Astrocyte (in vitro differentiated cells and primary cell): ENCODE data around the gene C1QA. TPM values are rescaled to one million over a fixed set of nuclear protein-coding genes. Genes with fewer than 3 reads are reported as not detected.

ENCODE experiments used
- DNase-seq: peaks from one replicate; pipeline ENCODE4 v3.0.0-alpha.2; 2010; ENCODE audit warnings: low read depth
- FAIRE-seq: peaks from 2 replicates; lab custom pipeline; 2011; peaks lifted over from hg19 to GRCh38; lab: Jason Lieb, UNC
- H2AFZ ChIP-seq: 2 replicates; pipeline ENCODE4 v1.6.0; 2012; ENCODE audit warnings: low read depth, low read length, inconsistent platforms
- H3K27ac ChIP-seq: 2 replicates; pipeline ENCODE4 v1.5.1; 2011; ENCODE audit warnings: low read depth, low read length, inconsistent platforms
- H3K27me3 ChIP-seq: 2 replicates; pipeline ENCODE4 v1.6.0; 2011; ENCODE audit warnings: low read length, inconsistent platforms; ENCODE audit not compliant: insufficient read depth
- H3K36me3 ChIP-seq: 2 replicates; pipeline ENCODE4 v1.5.1; 2011; ENCODE audit warnings: low read length, inconsistent platforms; ENCODE audit not compliant: insufficient read depth
- H3K4me1 ChIP-seq: 2 replicates; pipeline ENCODE4 v1.5.1; 2011; ENCODE audit warnings: low read length, inconsistent platforms; ENCODE audit not compliant: insufficient read depth
- H3K4me2 ChIP-seq: 2 replicates; pipeline ENCODE4 v1.6.0; 2012; ENCODE audit warnings: low read length, inconsistent platforms
- H3K4me3 ChIP-seq: 2 replicates; pipeline ENCODE4 v1.5.1; 2011; ENCODE audit warnings: low read depth, mild to moderate bottlenecking, low read length, inconsistent platforms; ENCODE audit not compliant: insufficient read depth
- H3K79me2 ChIP-seq: 2 replicates; pipeline ENCODE4 v1.6.0; 2012; ENCODE audit warnings: mild to moderate bottlenecking, low read length, inconsistent platforms; ENCODE audit not compliant: insufficient read depth
- H3K9ac ChIP-seq: 2 replicates; pipeline ENCODE4 v1.6.0; 2012; ENCODE audit warnings: mild to moderate bottlenecking, low read length, inconsistent platforms
- H3K9me3 ChIP-seq: 2 replicates; pipeline ENCODE4 v1.5.1; 2012; ENCODE audit warnings: low read depth, mild to moderate bottlenecking, low read length, inconsistent platforms; ENCODE audit not compliant: insufficient read depth
- H4K20me1 ChIP-seq: 2 replicates; pipeline ENCODE4 v1.6.0; 2012; ENCODE audit warnings: low read length, inconsistent platforms; ENCODE audit not compliant: insufficient read depth
- H3K27ac Mint-ChIP-seq: one replicate; pipeline ENCODE4 v1.8.0; 2021; ENCODE audit warnings: mild to moderate bottlenecking, mixed read lengths; ENCODE audit not compliant: unreplicated experiment
- H3K27me3 Mint-ChIP-seq: one replicate; pipeline ENCODE4 v1.8.0; 2021; ENCODE audit warnings: low read depth, mixed read lengths; ENCODE audit not compliant: unreplicated experiment
- H3K36me3 Mint-ChIP-seq: one replicate; pipeline ENCODE4 v1.8.0; 2021; ENCODE audit warnings: low read depth, mixed read lengths; ENCODE audit not compliant: unreplicated experiment
- H3K4me1 Mint-ChIP-seq: one replicate; pipeline ENCODE4 v1.8.0; 2021; ENCODE audit warnings: low read depth, mixed read lengths; ENCODE audit not compliant: unreplicated experiment
- H3K4me3 Mint-ChIP-seq: one replicate; pipeline ENCODE4 v1.8.0; 2021; ENCODE audit warnings: mild to moderate bottlenecking, moderate library complexity, mixed read lengths; ENCODE audit not compliant: unreplicated experiment
- H3K9me3 Mint-ChIP-seq: one replicate; pipeline ENCODE4 v1.8.0; 2021; ENCODE audit warnings: mild to moderate bottlenecking, mixed read lengths; ENCODE audit not compliant: unreplicated experiment
- EZH2 ChIP-seq: IDR thresholded peaks from 2 replicates; pipeline ENCODE4 v1.6.1; 2012; ENCODE audit warnings: mild to moderate bottlenecking, low read length, inconsistent platforms; ENCODE audit not compliant: insufficient read depth
- total RNA-seq: library from RNA; stranded (reverse); gene quantifications from 2 replicates; pipeline ENCODE4 v1.2.1, GENCODE V29; 2021
- TF ChIP-seq, protein P1 (sequence below): IDR thresholded peaks from 2 replicates; pipeline ENCODE4 v1.5.1; 2011; ENCODE audit warnings: low read depth, mild to moderate bottlenecking, inconsistent platforms, low read length, moderate library complexity; ENCODE audit not compliant: insufficient read depth

The C1QA gene
- total RNA-seq, 1 donor from 2014 or later = not detected

- no peaks in the 10 kb centered on the region for H3K79me2 ChIP-seq
- H3K9me3 ChIP-seq = no peaks in the 10 kb centered on the region
- H3K4me2 ChIP-seq = no peak overlapping the region
- H3K9ac ChIP-seq = no peak overlapping the region
- H3K4me1 ChIP-seq = no peaks in the 10 kb centered on the region
- H3K27me3 ChIP-seq = peaks cover 58% of the 10 kb centered on the region
- FAIRE-seq (no peak), DNase-seq (no peak)
- no peaks in the 10 kb centered on the region for H3K36me3 ChIP-seq
- no peaks in the 10 kb centered on the region for H3K4me1 Mint-ChIP-seq
- H3K27ac Mint-ChIP-seq = no peak overlapping the region
- TF ChIP-seq, protein P1, sequence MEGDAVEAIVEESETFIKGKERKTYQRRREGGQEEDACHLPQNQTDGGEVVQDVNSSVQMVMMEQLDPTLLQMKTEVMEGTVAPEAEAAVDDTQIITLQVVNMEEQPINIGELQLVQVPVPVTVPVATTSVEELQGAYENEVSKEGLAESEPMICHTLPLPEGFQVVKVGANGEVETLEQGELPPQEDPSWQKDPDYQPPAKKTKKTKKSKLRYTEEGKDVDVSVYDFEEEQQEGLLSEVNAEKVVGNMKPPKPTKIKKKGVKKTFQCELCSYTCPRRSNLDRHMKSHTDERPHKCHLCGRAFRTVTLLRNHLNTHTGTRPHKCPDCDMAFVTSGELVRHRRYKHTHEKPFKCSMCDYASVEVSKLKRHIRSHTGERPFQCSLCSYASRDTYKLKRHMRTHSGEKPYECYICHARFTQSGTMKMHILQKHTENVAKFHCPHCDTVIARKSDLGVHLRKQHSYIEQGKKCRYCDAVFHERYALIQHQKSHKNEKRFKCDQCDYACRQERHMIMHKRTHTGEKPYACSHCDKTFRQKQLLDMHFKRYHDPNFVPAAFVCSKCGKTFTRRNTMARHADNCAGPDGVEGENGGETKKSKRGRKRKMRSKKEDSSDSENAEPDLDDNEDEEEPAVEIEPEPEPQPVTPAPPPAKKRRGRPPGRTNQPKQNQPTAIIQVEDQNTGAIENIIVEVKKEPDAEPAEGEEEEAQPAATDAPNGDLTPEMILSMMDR = no peak
- no peak for TF ChIP-seq EZH2
- no peaks in the 10 kb centered on the region for H3K36me3 Mint-ChIP-seq
- H3K27me3 Mint-ChIP-seq = peaks cover 71% of the 10 kb centered on the region
- H3K4me3 ChIP-seq = no peak overlapping the region
- no peak overlapping the region for H3K4me3 Mint-ChIP-seq
- no peaks in the 10 kb centered on the region for H3K9me3 Mint-ChIP-seq
- no peak overlapping the region for H3K27ac ChIP-seq
- H2AFZ ChIP-seq = no peak overlapping the region
- H4K20me1 ChIP-seq = no peaks in the 10 kb centered on the region
Measured at GRCh38 chr1:22619252-22619651, 17.2 kb upstream of the C1QA start.

DNA sequence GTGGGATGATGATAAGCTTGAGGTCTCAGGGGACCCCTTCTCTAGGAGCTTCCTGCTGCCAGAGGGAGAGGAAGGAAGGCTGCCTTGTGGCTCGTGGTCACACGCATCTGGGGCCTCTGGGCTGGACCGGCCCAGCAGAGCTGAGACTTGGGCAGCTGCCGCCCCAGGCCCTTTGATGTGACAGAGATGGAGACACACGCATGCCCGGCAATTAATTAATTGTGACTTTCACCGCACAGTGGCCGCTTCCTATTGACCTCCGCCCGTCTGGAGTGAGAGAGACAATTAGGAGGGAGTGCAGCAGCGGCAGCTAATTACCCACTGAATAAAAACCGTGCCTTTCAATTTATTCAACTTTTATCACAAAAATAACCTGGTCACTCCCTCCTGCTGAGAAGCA is 16.6 kb upstream of the C1QA start:
- no peak for DNase-seq
- Histone ChIP-seq H3K9ac (no peak overlapping the region), H2AFZ (no peak overlapping the region), H3K4me1 (no peaks in the 10 kb centered on the region), H3K36me3 (no peaks in the 10 kb centered on the region), H3K4me3 (no peak overlapping the region), H3K27me3 (peaks cover 57% of the 10 kb centered on the region), H3K79me2 (no peaks in the 10 kb centered on the region), H4K20me1 (no peaks in the 10 kb centered on the region), H3K9me3 (no peaks in the 10 kb centered on the region), H3K4me2 (no peak overlapping the region), H3K27ac (no peak overlapping the region)
- Mint-ChIP-seq H3K4me1 (no peaks in the 10 kb centered on the region), H3K9me3 (no peaks in the 10 kb centered on the region), H3K27me3 (peaks cover 71% of the 10 kb centered on the region), H3K27ac (no peak overlapping the region), H3K36me3 (no peaks in the 10 kb centered on the region), H3K4me3 (no peak overlapping the region)
- FAIRE-seq = no peak
- TF ChIP-seq, protein P1 = no peak
- TF ChIP-seq EZH2 = no peak

DNA sequence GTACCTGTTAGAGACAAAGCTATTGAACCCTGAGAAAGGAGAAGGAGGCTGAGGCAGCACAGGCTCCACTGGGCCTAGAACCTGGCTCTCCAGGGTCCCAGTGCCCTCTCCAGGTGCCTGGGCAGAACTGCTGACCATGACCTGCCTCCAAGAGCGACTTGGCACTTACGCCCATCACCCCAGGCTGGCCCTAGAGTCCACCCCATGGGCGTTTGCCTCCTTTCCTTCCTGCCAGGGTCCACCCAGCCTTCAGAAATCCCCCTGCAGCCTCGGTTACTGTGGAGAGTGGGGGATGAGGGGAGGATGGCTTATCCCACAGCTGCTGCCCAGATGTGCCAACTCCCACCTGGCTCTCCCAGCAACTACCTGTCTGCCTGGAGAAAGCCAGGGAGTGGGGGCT is 14.7 kb upstream of the C1QA start:
- FAIRE-seq (no peak), DNase-seq (no peak)
- no peak overlapping the region for H2AFZ ChIP-seq
- no peaks in the 10 kb centered on the region for H3K36me3 ChIP-seq
- Mint-ChIP-seq H3K4me3 (no peak overlapping the region), H3K4me1 (no peaks in the 10 kb centered on the region), H3K27me3 (peaks cover 69% of the 10 kb centered on the region), H3K27ac (no peak overlapping the region), H3K36me3 (no peaks in the 10 kb centered on the region), H3K9me3 (no peaks in the 10 kb centered on the region)
- no peaks in the 10 kb centered on the region for H3K79me2 ChIP-seq
- no peaks in the 10 kb centered on the region for H3K9me3 ChIP-seq
- no peak overlapping the region for H3K9ac ChIP-seq
- H3K4me1 ChIP-seq = no peaks in the 10 kb centered on the region
- H3K4me3 ChIP-seq = no peak overlapping the region
- no peaks in the 10 kb centered on the region for H4K20me1 ChIP-seq
- no peak overlapping the region for H3K27ac ChIP-seq
- H3K27me3 ChIP-seq = peaks cover 56% of the 10 kb centered on the region
- TF ChIP-seq, protein P1 = no peak
- TF ChIP-seq EZH2 = no peak
- H3K4me2 ChIP-seq = no peak overlapping the region
